ENCODE results near the gene RECK.

RECK gene

GRCh38 chr9:36162211-36162738, 125.6 kb downstream of the RECK start:
- DNase-seq = no peak

GRCh38 chr9:36163049-36163785, 126.5 kb downstream of the RECK start:
- no peak for DNase-seq

GRCh38 chr9:36163786-36164170, 127.1 kb downstream of the RECK start:
- DNase-seq = no peak

- DNase-seq = no peak
Measured at GRCh38 chr9:36164372-36164771, 127.7 kb downstream of the RECK start.

- DNase-seq = no peak
Measured at GRCh38 chr9:36164989-36165388, 128.3 kb downstream of the RECK start.

GRCh38 chr9:36165826-36166167, 129.1 kb downstream of the RECK start:
- DNase-seq = no peak

GRCh38 chr9:36166168-36166927, 129.6 kb downstream of the RECK start:
- DNase-seq = peak; percentile 79 to 81

- DNase-seq = no peak
Measured at GRCh38 chr9:36169166-36169565, 132.5 kb downstream of the RECK start, which contains the start of gene CCIN. Gene CCIN, plus strand, starts transcription at chr9:36169388. Its CDS starts 115 bp downstream, at chr9:36169503.

- DNase-seq = peak; percentile 52 to 70
Measured at GRCh38 chr9:36169708-36170107, 133.0 kb downstream of the RECK start.

- no peak for DNase-seq
Measured at GRCh38 chr9:36170531-36170930, 133.8 kb downstream of the RECK start.

GRCh38 chr9:36173861-36174260, 137.1 kb downstream of the RECK start:
- no peak for DNase-seq

Measured in inflammatory macrophage (primary cell).